A673 (cell line): Measurements from ENCODE around the gene WSCD2. TPM values are rescaled to one million over a fixed set of nuclear protein-coding genes. Genes with fewer than 3 reads are reported as not detected.

Source experiments
- BruUV-seq: library from RNA; stranded (reverse); fragments of 400-500 nt; replicated peaks from 2 replicates; lab custom pipeline; 2021; lab: Mats Ljungman, UMichigan
- CTCF ChIA-PET: fragments of 300-600 bp; sonication (Branson Sonifier 250); formaldehyde crosslinking; loops from one replicate; lab custom pipeline; 2022; ENCODE audit warnings: antibody characterized with exemption; lab: Charles Lee
- POLR2A ChIA-PET: fragments of 300-600 bp; sonication (Branson Sonifier 250); formaldehyde crosslinking; loops from one replicate; lab custom pipeline; 2022; ENCODE audit warnings: antibody characterized with exemption; ENCODE audit not compliant: low non-redundant PET; lab: Charles Lee
- DNase-seq: peaks from one replicate; pipeline ENCODE4 v3.0.0-alpha.2; 2015; ENCODE audit warnings: low spot score
- H3K27ac ChIP-seq: fragments of 200-600 bp; sonication (generic); 2 replicates; pipeline ENCODE4 v1.5.1; 2016; ENCODE audit warnings: mixed run types, low read depth, mild to moderate bottlenecking, mixed read lengths, antibody characterized with exemption, low read length; ENCODE audit not compliant: poor library complexity, severe bottlenecking
- H3K27me3 ChIP-seq: fragments of 200-600 bp; sonication (generic); replicated peaks from 2 replicates; pipeline ENCODE4 v1.6.1; 2017; ENCODE audit warnings: mixed run types, low read depth, mild to moderate bottlenecking, mixed read lengths, antibody characterized with exemption, low read length; ENCODE audit not compliant: insufficient read depth, poor library complexity
- H3K36me3 ChIP-seq: fragments of 200-600 bp; sonication (generic); 2 replicates; pipeline ENCODE4 v1.6.1; 2016; ENCODE audit warnings: mixed run types, mild to moderate bottlenecking, mixed read lengths, antibody characterized with exemption, low read length; ENCODE audit not compliant: insufficient read depth, poor library complexity, severe bottlenecking
- H3K4me1 ChIP-seq: fragments of 200-600 bp; sonication (generic); 2 replicates; pipeline ENCODE4 v1.6.1; 2017; ENCODE audit warnings: mixed run types, mild to moderate bottlenecking, mixed read lengths, antibody characterized with exemption, low read length; ENCODE audit not compliant: insufficient read depth, poor library complexity, severe bottlenecking
- H3K4me3 ChIP-seq: fragments of 200-600 bp; sonication (generic); 2 replicates; pipeline ENCODE4 v1.5.1; 2016; ENCODE audit warnings: low read depth, mixed run types, mild to moderate bottlenecking, mixed read lengths, low read length; ENCODE audit not compliant: poor library complexity, severe bottlenecking
- H3K9me3 ChIP-seq: fragments of 200-600 bp; sonication (generic); 2 replicates; pipeline ENCODE4 v1.6.1; 2016; ENCODE audit warnings: mixed run types, low read depth, mild to moderate bottlenecking, mixed read lengths, antibody characterized with exemption, low read length; ENCODE audit not compliant: poor library complexity, severe bottlenecking
- CTCF ChIP-seq: fragments of 300-800, 200-600 bp; sonication (generic); conservative IDR thresholded peaks from 2 replicates; pipeline ENCODE4 v1.5.1; 2017; ENCODE audit warnings: low read depth, mild to moderate bottlenecking, antibody characterized with exemption, low read length, moderate library complexity, mixed read lengths
- EZH2 ChIP-seq: fragments of 200-600 bp; sonication (generic); IDR thresholded peaks from 2 replicates; pipeline ENCODE4 v1.6.1; 2017; ENCODE audit warnings: borderline replicate concordance, low read depth, mild to moderate bottlenecking, mixed read lengths, antibody characterized with exemption, low read length; ENCODE audit not compliant: poor library complexity, severe bottlenecking
- intact Hi-C: fragments of 100-400 bp; cut with micrococcal nuclease; formaldehyde crosslinking; loops from one replicate; pipeline ENCODE4 v1.10.0; 2022; ENCODE audit not compliant: unreplicated experiment
- total RNA-seq: library from RNA; stranded (reverse); gene quantifications from 2 replicates; pipeline ENCODE4 v1.2.3, GENCODE V29; 2021

The WSCD2 gene
- total RNA-seq, 1 experiment from 2014 or later = not detected

GRCh38 chr12:108267450-108267849 is 138.4 kb downstream of the WSCD2 start:
- no peak for DNase-seq
- Histone ChIP-seq H3K9me3 (no peaks in the 10 kb centered on the region), H3K27ac (no peak overlapping the region), H3K4me1 (peaks cover 15% of the 10 kb centered on the region), H3K27me3 (peaks cover 53% of the 10 kb centered on the region), H3K36me3 (no peaks in the 10 kb centered on the region), H3K4me3 (no peak overlapping the region)
- CTCF ChIA-PET = no interaction called here
- TF ChIP-seq EZH2 = no peak
- no peak for TF ChIP-seq CTCF
- BruUV-seq = no TSS peak
- intact Hi-C loops = no loop called here
- POLR2A ChIA-PET = no interaction called here

GRCh38 chr12:108268397-108268796 is 139.3 kb downstream of the WSCD2 start:
- TF ChIP-seq EZH2 (no peak), CTCF (no peak)
- ChIA-PET POLR2A (no interaction called here), CTCF (no interaction called here)
- no peak for DNase-seq
- intact Hi-C loops = no loop called here
- Histone ChIP-seq H3K4me1 (peaks cover 24% of the 10 kb centered on the region), H3K27ac (no peak overlapping the region), H3K27me3 (peaks cover 44% of the 10 kb centered on the region), H3K9me3 (no peaks in the 10 kb centered on the region), H3K36me3 (no peaks in the 10 kb centered on the region), H3K4me3 (no peak overlapping the region)
- no TSS peak for BruUV-seq

- POLR2A ChIA-PET = interaction anchor here (0.7 kb wide), 1 partner anchor 485 kb away, joined by 4 read pairs; no protein-coding TSS in a partner anchor
- no peak overlapping the region for H3K27ac ChIP-seq
- no peak overlapping the region for H3K4me3 ChIP-seq
- TF ChIP-seq EZH2 (no peak), CTCF (no peak)
- no peak for DNase-seq
- H3K36me3 ChIP-seq = no peaks in the 10 kb centered on the region
- no peaks in the 10 kb centered on the region for H3K9me3 ChIP-seq
- CTCF ChIA-PET = no interaction called here
- peaks cover 36% of the 10 kb centered on the region for H3K27me3 ChIP-seq
- BruUV-seq = no TSS peak
- intact Hi-C loops = no loop called here
- peaks cover 27% of the 10 kb centered on the region for H3K4me1 ChIP-seq
Observed at GRCh38 chr12:108269224-108269623, 140.1 kb downstream of the WSCD2 start.
